Astrocyte (in vitro differentiated cells and primary cell): ENCODE measurements around the gene OAS3. TPM values are rescaled to one million over a fixed set of nuclear protein-coding genes. Genes with fewer than 3 reads are reported as not detected.

ENCODE experiments used
- DNase-seq: peaks from one replicate; pipeline ENCODE4 v3.0.0-alpha.2; 2010; ENCODE audit warnings: low read depth
- FAIRE-seq: peaks from 2 replicates; lab custom pipeline; 2011; peaks lifted over from hg19 to GRCh38; lab: Jason Lieb, UNC
- H2AFZ ChIP-seq: 2 replicates; pipeline ENCODE4 v1.6.0; 2012; ENCODE audit warnings: low read depth, low read length, inconsistent platforms
- H3K27ac ChIP-seq: 2 replicates; pipeline ENCODE4 v1.5.1; 2011; ENCODE audit warnings: low read depth, low read length, inconsistent platforms
- H3K27me3 ChIP-seq: 2 replicates; pipeline ENCODE4 v1.6.0; 2011; ENCODE audit warnings: low read length, inconsistent platforms; ENCODE audit not compliant: insufficient read depth
- H3K36me3 ChIP-seq: 2 replicates; pipeline ENCODE4 v1.5.1; 2011; ENCODE audit warnings: low read length, inconsistent platforms; ENCODE audit not compliant: insufficient read depth
- H3K4me1 ChIP-seq: 2 replicates; pipeline ENCODE4 v1.5.1; 2011; ENCODE audit warnings: low read length, inconsistent platforms; ENCODE audit not compliant: insufficient read depth
- H3K4me2 ChIP-seq: 2 replicates; pipeline ENCODE4 v1.6.0; 2012; ENCODE audit warnings: low read length, inconsistent platforms
- H3K4me3 ChIP-seq: 2 replicates; pipeline ENCODE4 v1.5.1; 2011; ENCODE audit warnings: low read depth, mild to moderate bottlenecking, low read length, inconsistent platforms; ENCODE audit not compliant: insufficient read depth
- H3K79me2 ChIP-seq: 2 replicates; pipeline ENCODE4 v1.6.0; 2012; ENCODE audit warnings: mild to moderate bottlenecking, low read length, inconsistent platforms; ENCODE audit not compliant: insufficient read depth
- H3K9ac ChIP-seq: 2 replicates; pipeline ENCODE4 v1.6.0; 2012; ENCODE audit warnings: mild to moderate bottlenecking, low read length, inconsistent platforms
- H3K9me3 ChIP-seq: 2 replicates; pipeline ENCODE4 v1.5.1; 2012; ENCODE audit warnings: low read depth, mild to moderate bottlenecking, low read length, inconsistent platforms; ENCODE audit not compliant: insufficient read depth
- H4K20me1 ChIP-seq: 2 replicates; pipeline ENCODE4 v1.6.0; 2012; ENCODE audit warnings: low read length, inconsistent platforms; ENCODE audit not compliant: insufficient read depth
- H3K27ac Mint-ChIP-seq: one replicate; pipeline ENCODE4 v1.8.0; 2021; ENCODE audit warnings: mild to moderate bottlenecking, mixed read lengths; ENCODE audit not compliant: unreplicated experiment
- H3K27me3 Mint-ChIP-seq: one replicate; pipeline ENCODE4 v1.8.0; 2021; ENCODE audit warnings: low read depth, mixed read lengths; ENCODE audit not compliant: unreplicated experiment
- H3K36me3 Mint-ChIP-seq: one replicate; pipeline ENCODE4 v1.8.0; 2021; ENCODE audit warnings: low read depth, mixed read lengths; ENCODE audit not compliant: unreplicated experiment
- H3K4me1 Mint-ChIP-seq: one replicate; pipeline ENCODE4 v1.8.0; 2021; ENCODE audit warnings: low read depth, mixed read lengths; ENCODE audit not compliant: unreplicated experiment
- H3K4me3 Mint-ChIP-seq: one replicate; pipeline ENCODE4 v1.8.0; 2021; ENCODE audit warnings: mild to moderate bottlenecking, moderate library complexity, mixed read lengths; ENCODE audit not compliant: unreplicated experiment
- H3K9me3 Mint-ChIP-seq: one replicate; pipeline ENCODE4 v1.8.0; 2021; ENCODE audit warnings: mild to moderate bottlenecking, mixed read lengths; ENCODE audit not compliant: unreplicated experiment
- EZH2 ChIP-seq: IDR thresholded peaks from 2 replicates; pipeline ENCODE4 v1.6.1; 2012; ENCODE audit warnings: mild to moderate bottlenecking, low read length, inconsistent platforms; ENCODE audit not compliant: insufficient read depth
- total RNA-seq: library from RNA; stranded (reverse); gene quantifications from 2 replicates; pipeline ENCODE4 v1.2.1, GENCODE V29; 2021
- TF ChIP-seq, protein P1 (sequence below): IDR thresholded peaks from 2 replicates; pipeline ENCODE4 v1.5.1; 2011; ENCODE audit warnings: low read depth, mild to moderate bottlenecking, inconsistent platforms, low read length, moderate library complexity; ENCODE audit not compliant: insufficient read depth

OAS3 gene
- total RNA-seq, 1 donor from 2014 or later: 33.8 TPM

DNA sequence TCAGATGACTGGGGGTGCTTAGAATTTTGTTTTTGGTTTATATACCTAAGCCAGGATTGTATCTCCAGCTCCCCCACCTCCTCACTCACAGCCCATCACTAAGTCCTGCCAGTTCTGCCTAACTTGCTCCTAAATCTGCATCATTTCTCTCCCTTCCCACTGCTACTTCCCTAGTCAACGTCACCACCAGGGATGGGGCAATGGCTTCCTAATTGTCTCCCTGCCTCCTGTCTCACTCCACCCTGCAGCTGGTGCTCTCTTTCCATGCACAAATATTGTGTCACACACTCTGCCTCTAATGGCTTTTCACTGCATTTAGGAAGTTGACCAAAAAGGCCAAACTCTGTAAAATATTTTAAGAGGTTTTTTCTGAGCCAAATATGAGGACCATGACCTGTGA is 51.5 kb downstream of the OAS3 start:
- H3K4me2 ChIP-seq: no peak overlapping the region
- H3K27ac Mint-ChIP-seq: no peak overlapping the region
- peaks cover 2% of the 10 kb centered on the region for H3K27me3 Mint-ChIP-seq
- H3K27me3 ChIP-seq: peaks cover 14% of the 10 kb centered on the region
- H3K4me3 Mint-ChIP-seq: no peak overlapping the region
- FAIRE-seq (no peak), DNase-seq (no peak)
- no peak overlapping the region for H2AFZ ChIP-seq
- H3K4me1 ChIP-seq: no peaks in the 10 kb centered on the region
- no peaks in the 10 kb centered on the region for H3K79me2 ChIP-seq
- peaks cover 12% of the 10 kb centered on the region for H3K9me3 Mint-ChIP-seq
- H3K9ac ChIP-seq: no peak overlapping the region
- no peak overlapping the region for H3K27ac ChIP-seq
- H3K4me1 Mint-ChIP-seq: peaks cover 5% of the 10 kb centered on the region
- no peaks in the 10 kb centered on the region for H4K20me1 ChIP-seq
- H3K36me3 Mint-ChIP-seq: peaks cover 55% of the 10 kb centered on the region
- H3K9me3 ChIP-seq: no peaks in the 10 kb centered on the region
- no peak for TF ChIP-seq EZH2
- TF ChIP-seq, protein P1, sequence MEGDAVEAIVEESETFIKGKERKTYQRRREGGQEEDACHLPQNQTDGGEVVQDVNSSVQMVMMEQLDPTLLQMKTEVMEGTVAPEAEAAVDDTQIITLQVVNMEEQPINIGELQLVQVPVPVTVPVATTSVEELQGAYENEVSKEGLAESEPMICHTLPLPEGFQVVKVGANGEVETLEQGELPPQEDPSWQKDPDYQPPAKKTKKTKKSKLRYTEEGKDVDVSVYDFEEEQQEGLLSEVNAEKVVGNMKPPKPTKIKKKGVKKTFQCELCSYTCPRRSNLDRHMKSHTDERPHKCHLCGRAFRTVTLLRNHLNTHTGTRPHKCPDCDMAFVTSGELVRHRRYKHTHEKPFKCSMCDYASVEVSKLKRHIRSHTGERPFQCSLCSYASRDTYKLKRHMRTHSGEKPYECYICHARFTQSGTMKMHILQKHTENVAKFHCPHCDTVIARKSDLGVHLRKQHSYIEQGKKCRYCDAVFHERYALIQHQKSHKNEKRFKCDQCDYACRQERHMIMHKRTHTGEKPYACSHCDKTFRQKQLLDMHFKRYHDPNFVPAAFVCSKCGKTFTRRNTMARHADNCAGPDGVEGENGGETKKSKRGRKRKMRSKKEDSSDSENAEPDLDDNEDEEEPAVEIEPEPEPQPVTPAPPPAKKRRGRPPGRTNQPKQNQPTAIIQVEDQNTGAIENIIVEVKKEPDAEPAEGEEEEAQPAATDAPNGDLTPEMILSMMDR: no peak
- H3K36me3 ChIP-seq: no peaks in the 10 kb centered on the region
- H3K4me3 ChIP-seq: no peak overlapping the region

DNA sequence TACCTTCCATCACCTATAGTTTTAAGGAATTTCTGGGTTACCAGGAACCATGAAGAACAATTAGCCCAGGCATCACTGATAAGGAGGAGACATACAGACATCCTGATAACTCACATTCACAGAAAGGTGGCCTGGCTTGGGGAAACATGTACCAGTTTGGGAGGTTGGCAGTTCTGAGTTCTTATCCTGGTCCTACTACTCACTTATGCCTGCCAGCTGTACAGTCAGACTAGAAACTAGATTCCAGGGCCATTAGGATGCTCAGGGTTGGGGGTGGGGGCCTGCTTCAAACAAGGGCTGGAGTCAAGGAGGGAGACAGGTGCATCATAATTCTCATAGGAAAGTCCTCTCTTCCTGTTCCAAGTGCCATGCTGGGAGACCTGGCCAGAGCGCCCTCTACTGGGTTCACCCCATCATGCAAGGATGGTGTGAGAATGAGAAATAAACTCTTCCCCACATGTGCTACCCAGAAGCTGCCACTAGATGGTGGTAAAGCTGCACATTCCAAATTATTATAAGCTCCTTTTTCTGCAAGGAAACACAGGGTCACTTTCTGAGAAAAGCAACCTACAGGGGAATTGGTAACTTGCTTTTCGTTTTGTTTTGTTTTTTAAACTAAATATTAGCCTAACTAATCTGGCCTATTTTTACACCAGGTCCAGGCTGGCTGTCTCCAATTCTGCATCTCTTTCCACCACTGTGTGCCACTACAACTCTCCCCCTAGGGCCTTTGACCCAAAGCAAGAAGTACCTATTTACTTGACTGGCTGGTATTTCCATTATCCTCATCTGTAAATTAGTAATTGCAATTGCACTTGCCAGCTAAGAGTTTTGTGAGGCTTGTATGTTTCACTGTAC is 54.5 kb downstream of the OAS3 start:
- Mint-ChIP-seq H3K9me3 (peaks cover 7% of the 10 kb centered on the region), H3K4me1 (no peaks in the 10 kb centered on the region), H3K27me3 (peaks cover 10% of the 10 kb centered on the region), H3K36me3 (peaks cover 65% of the 10 kb centered on the region), H3K27ac (no peak overlapping the region), H3K4me3 (no peak overlapping the region)
- H2AFZ ChIP-seq: no peak overlapping the region
- no peak overlapping the region for H3K27ac ChIP-seq
- no peaks in the 10 kb centered on the region for H4K20me1 ChIP-seq
- H3K4me1 ChIP-seq: no peaks in the 10 kb centered on the region
- FAIRE-seq: peak; percentile 87
- no peak overlapping the region for H3K4me3 ChIP-seq
- H3K9ac ChIP-seq: no peak overlapping the region
- TF ChIP-seq, protein P1: peak; percentile 99
- no peak for TF ChIP-seq EZH2
- H3K36me3 ChIP-seq: no peaks in the 10 kb centered on the region
- H3K27me3 ChIP-seq: peaks cover 15% of the 10 kb centered on the region
- no peaks in the 10 kb centered on the region for H3K79me2 ChIP-seq
- H3K9me3 ChIP-seq: peaks cover 1% of the 10 kb centered on the region
- peak; percentile 27 for DNase-seq
- H3K4me2 ChIP-seq: no peak overlapping the region

DNA sequence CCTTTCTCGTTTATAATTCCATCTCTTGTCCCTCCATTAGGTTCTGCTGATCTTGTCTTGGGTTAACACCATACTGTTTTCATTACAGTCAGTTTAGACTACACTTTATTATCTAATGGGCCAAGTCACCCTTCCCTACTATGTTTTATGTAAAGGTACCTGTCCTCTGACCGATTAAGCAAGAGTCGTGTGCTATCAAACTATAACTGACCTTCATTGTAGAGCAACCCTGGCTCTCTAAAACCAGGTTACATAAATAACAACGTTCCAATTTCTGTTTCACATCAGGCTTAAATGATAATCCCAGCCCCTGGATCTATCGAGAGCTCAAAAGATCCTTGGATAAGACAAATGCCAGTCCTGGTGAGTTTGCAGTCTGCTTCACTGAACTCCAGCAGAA is 56.7 kb downstream of the OAS3 start:
- peaks cover 9% of the 10 kb centered on the region for H3K9me3 ChIP-seq
- no peaks in the 10 kb centered on the region for H3K36me3 ChIP-seq
- H3K79me2 ChIP-seq: no peaks in the 10 kb centered on the region
- Mint-ChIP-seq H3K27ac (no peak overlapping the region), H3K4me3 (no peak overlapping the region), H3K9me3 (peaks cover 16% of the 10 kb centered on the region), H3K27me3 (peaks cover 8% of the 10 kb centered on the region), H3K4me1 (no peaks in the 10 kb centered on the region), H3K36me3 (peaks cover 64% of the 10 kb centered on the region)
- no peaks in the 10 kb centered on the region for H4K20me1 ChIP-seq
- TF ChIP-seq, protein P1: no peak
- no peak for TF ChIP-seq EZH2
- H2AFZ ChIP-seq: no peak overlapping the region
- H3K4me3 ChIP-seq: no peak overlapping the region
- H3K9ac ChIP-seq: no peak overlapping the region
- DNase-seq (no peak), FAIRE-seq (no peak)
- no peak overlapping the region for H3K4me2 ChIP-seq
- no peak overlapping the region for H3K27ac ChIP-seq
- peaks cover 11% of the 10 kb centered on the region for H3K27me3 ChIP-seq
- H3K4me1 ChIP-seq: no peaks in the 10 kb centered on the region
